OCI-M2 (cell line): ENCODE measurements around the gene ZNF367.

Experiments
- DNase-seq: peaks from one replicate; lab custom pipeline; 2025; ENCODE audit not compliant: unreplicated experiment; lab: John Stamatoyannopoulos, UW

Gene ZNF367

GRCh38 chr9:96437454-96437853, 19.3 kb upstream of the ZNF367 start:
- DNase-seq: no peak

GRCh38 chr9:96436456-96437126, 18.4 kb upstream of the ZNF367 start:
- DNase-seq: no peak

DNA sequence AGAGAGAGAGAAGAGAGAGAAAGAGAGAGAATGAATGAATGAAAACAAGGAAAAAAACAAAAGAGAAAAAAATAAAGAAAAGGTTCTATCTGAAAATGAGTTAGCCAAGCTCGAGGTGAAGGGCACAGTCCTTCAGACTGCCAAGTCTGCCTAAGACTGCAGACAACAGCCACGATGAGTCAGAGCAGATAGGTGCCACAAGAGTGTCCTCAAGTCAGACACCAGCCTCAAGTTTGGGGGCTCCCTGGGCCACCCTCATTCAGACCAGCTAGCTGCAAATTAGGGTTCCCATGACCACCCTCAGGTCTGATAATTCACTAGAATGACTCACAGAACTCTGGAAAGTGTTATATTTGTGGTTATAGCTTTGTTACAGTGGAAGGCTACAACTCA, 17.9 kb upstream of the ZNF367 start:
- DNase-seq: no peak

DNA sequence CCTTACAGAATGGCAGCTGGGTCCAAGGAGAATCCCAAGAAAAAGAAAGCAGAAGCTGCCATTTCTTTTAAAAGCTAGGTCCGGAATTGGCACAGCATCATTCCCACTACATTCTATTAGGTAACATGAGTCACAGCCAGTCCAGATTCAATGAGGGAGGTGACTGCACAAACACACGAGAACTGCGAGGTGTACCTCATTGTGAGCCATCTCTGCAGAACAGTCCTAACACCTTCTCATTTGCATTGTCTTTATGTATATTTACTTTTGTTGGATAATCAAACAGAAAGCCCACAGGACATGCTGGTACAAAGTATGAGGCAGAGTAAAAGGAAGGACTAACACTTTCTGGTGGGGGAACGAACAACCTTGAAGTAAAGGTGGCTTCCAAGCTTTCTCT, 17.2 kb upstream of the ZNF367 start:
- DNase-seq: no peak

DNA sequence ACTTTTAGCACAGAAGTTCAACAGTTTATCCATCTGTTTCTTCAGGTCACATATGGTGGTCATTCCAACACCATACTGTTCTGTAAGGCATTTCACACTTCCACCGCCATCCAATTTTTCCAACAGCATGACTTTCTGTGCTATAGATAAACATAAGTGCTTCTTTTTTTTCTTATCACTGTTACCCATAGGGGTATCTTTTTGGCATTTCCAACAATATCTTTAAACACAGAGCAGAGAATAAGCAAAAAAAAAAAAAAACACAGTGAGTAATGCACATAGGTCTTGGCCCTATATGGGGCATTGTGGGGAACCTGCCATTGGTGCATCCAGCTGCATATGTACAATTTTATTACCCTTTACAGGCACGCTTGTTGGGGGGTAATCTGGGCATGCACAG, 12.2 kb upstream of the ZNF367 start:
- DNase-seq: no peak

- DNase-seq: no peak
Observed at GRCh38 chr9:96429732-96430131, 11.6 kb upstream of the ZNF367 start.

GRCh38 chr9:96425500-96426169, 7.5 kb upstream of the ZNF367 start:
- no peak for DNase-seq

DNA sequence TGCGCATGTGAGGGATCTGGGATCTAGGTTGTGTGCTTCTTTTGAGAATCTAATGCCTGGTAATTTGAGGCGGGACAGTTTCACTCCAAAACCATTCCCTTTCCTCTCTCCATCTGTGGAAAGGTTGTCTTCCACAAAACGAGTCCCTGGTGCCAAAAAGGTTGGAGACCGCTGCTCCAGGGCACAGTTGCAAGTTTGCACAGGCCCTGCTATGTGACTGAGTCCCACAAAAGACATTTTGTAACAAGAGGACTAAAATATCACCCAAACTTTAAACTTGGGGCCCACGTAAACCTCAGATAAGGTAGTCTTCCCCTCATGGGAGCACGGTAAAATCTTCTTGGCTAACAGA, 5.8 kb upstream of the ZNF367 start:
- no peak for DNase-seq

DNA sequence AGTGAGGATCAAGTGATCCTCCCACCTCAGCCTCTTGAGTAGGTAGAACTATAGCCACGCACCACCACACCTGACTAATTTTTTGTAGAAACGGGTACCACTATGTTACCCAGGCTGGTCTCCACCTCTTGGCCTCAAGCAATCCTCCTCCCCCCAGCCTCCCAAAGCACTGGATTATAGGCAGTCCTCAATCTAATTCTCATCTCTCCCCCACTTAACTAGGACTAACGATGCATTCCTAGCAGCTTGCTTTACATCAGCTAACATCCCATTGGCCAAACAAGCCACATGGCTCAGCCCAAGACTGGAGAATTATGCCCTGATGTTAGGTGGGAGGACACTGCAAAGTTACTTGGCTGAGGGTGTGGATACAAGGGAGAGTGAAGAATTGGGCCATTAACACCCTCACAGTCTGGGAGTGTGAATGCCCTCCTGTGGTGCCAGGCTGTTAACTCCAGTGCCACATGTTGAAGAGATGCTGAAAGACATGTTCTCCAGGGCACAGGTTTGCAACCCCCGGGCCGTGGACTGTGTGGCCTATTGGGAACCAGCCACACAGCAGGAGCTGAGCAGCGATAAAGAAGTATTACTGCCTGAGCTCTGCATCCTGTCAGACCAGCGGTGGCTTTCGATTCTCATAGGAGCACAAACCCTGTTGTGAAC, 5.3 kb upstream of the ZNF367 start:
- DNase-seq: no peak

DNA sequence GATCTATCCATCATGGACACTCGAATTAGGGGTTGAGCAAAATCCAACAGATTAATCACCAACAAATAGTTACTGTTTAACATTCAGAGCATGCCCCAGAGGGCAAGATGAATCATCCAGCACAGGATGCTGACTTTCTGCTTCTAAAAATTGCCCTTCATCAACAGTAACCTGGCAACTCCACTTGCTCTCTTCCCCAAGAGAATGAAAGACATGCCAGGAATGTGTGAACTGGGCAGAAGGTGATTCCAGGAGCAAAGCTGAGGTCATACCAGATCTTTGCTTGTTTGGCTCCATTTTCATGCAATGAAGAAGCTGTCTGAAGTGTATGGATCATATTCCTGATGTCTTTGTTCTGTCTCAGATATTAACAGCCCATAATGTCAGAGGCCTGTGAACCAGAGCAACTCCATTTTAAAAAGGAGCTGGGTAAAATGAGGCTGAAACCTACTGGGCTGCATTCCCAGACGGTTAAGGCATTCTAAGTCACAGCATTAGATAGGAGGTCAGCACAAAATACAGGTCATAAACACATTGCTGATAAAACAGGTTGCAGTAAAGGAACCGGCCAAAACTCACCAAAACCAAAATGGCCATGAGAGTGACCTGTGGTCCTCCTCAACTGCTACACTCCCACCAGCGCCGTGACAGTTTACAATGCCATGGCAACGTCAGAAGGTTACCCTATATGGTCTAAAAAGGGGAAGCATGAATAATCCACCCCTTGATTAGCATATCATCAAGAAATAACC, 2.5 kb upstream of the ZNF367 start:
- DNase-seq: no peak

DNA sequence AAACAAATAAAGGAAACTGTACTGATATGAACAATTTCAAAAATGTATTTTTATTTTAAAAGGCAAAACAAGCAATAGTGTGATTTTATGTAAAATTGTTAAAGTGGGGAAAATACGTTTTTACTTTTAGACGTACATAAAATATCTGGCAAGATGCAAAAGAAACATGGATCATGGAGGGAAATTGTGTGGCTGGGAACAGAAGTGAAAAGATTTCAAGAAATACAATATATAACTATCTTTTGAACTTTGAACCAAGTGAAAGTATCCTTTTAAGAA, 1.5 kb upstream of the ZNF367 start:
- no peak for DNase-seq

- no peak for DNase-seq
Observed at GRCh38 chr9:96418920-96419690, 935 bp upstream of the ZNF367 start.

DNA sequence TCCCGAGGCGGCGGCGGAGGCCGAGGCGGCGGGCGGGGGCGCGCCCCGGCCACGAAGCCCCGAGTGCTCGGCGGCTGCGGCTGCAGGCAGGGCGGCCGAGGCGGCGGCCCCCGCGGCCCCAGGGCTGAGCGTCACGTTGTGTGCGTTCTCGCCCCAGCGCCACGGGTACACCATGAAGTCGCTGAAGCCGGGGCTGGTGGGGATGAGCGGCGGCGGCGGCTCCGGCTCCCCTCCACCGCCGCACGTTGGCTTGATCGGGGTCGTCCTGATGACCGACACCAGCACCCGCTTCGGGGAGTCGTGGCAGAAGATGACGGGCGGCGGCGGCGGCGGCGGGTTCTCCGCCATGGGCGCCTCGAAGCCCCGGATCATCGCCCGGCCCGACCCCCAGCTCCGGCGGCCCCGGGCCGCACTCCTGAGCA, 498 bp downstream of the ZNF367 start:
- DNase-seq: no peak

DNA sequence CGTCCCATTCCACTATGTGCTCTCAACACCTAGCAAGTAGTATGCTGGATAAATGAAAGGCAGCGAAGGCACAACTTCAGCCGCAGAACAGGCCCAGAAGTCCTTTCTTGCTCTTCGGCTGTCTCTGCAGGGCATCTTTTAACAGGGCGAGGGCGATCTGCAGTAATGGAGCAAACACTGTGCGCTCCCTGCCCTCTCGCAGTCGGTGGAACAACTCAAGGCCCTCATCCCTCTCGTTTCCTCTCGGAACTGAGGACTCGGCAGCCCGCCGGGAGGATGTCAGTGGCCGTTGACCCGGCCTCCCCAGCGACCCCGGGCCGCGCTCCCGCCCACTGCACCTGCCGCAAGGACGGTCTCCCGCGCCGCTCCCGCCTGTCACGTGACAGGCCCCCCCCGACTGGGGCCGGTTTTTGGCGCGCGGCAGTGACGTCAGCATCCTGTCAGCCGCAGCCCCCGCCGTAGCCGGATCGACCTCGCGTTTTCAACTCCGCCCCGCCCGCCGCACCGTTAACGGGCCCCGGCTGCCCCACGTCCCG, 1.1 kb downstream of the ZNF367 start:
- DNase-seq: no peak

DNA sequence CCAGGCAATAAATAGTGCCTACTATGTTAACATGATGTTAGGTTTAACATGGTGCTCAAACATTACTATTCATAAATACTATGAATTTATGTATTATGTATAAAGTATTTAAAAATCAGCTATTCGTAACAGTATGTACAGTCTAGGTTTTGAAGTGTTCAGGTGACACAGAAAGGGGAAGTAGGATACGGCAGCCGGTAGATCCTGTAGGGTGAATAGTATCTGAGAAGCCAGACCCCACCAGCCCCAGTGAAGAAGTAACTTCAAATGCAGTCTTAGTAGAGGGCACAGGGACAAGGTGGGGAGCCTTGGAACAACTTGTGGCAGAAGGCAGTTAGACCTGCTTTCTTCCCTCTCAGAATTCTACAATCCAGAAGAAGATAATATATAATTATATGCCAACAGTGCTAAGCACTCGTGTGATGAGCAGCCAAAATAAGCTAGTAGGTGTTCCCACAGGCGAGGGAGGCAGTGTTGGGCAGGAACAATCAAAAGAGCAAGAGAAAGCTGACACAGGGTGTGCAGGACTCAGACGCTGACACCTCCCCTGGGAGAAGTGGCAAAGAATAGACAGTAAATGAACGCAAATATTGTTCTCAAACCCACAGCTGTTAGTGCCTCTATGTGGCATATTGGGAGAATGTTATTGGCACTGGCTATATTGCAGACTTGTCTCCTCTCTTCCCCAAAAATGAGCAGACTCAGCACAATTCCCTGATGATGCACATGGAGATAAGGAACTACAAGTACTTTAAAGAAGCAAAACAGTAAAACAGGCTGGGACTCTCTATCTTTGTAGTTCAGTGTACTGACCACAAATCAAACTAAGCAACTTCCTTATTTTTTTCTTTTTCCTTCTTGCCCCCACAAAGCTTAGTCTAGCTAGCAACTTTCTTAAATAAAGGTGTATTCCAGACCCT, 4.6 kb downstream of the ZNF367 start:
- no peak for DNase-seq

- DNase-seq: no peak
Observed at GRCh38 chr9:96412174-96412913, 5.8 kb downstream of the ZNF367 start.

GRCh38 chr9:96411129-96411838, 6.9 kb downstream of the ZNF367 start:
- DNase-seq: no peak

- DNase-seq: no peak
Observed at GRCh38 chr9:96408409-96409280, 9.5 kb downstream of the ZNF367 start.
